A673 (cell line): ENCODE measurements around the gene ATG10.

ENCODE experiments used
- CTCF ChIP-seq: fragments of 300-800, 200-600 bp; sonication (generic); conservative IDR thresholded peaks from 2 replicates; pipeline ENCODE4 v1.5.1; 2017; ENCODE audit warnings: low read depth, mild to moderate bottlenecking, antibody characterized with exemption, low read length, moderate library complexity, mixed read lengths
- EZH2 ChIP-seq: fragments of 200-600 bp; sonication (generic); IDR thresholded peaks from 2 replicates; pipeline ENCODE4 v1.6.1; 2017; ENCODE audit warnings: borderline replicate concordance, low read depth, mild to moderate bottlenecking, mixed read lengths, antibody characterized with exemption, low read length; ENCODE audit not compliant: poor library complexity, severe bottlenecking

GRCh38 chr5:81994679-81995078, 22.9 kb downstream of the ATG10 start:
- TF ChIP-seq CTCF, result no peak
- TF ChIP-seq EZH2, result no peak
